K562 (cell line): ENCODE measurements around the gene EIF3I. TPM values are rescaled to one million over a fixed set of nuclear protein-coding genes. Genes with fewer than 3 reads are reported as not detected.

Experiments
- ETS2 ChIP-seq: IDR thresholded peaks from 2 replicates; pipeline ENCODE4 v1.6.1; 2016; ENCODE audit warnings: borderline replicate concordance, missing genetic modification characterization, mild to moderate bottlenecking, moderate library complexity, missing compliant biosample characterization; ENCODE audit not compliant: poor library complexity, severe bottlenecking
- STAT5B ChIP-seq: fragments of 250-450 bp; sonication (Bioruptor Pico); IDR thresholded peaks from 2 replicates; pipeline ENCODE4 v1.8.0; 2021; ENCODE audit warnings: mild to moderate bottlenecking, inconsistent platforms
- TBP ChIP-seq: optimal IDR thresholded peaks from 2 replicates; pipeline ENCODE3; 2011; ENCODE audit warnings: low read depth, low read length, improper control_type of control experiment
- YY1 ChIP-seq, 3 experiments: IDR thresholded peaks; 2 replicates each; pipeline ENCODE4 v1.6.1; 2011; ENCODE audit warnings: low read length in 2 of 3, mild to moderate bottlenecking in 2 of 3, moderate library complexity in 2 of 3, borderline replicate concordance in 1 of 3, control low read depth in 1 of 3, low read depth in 1 of 3; ENCODE audit not compliant: insufficient read depth in 3 of 3, insufficient replicate concordance in 2 of 3, control insufficient read depth in 1 of 3, insufficient read length in 1 of 3; ENCODE audit errors: extremely low read depth in 1 of 3
- ZBTB12 ChIP-seq: fragments of 250-450 bp; sonication (Bioruptor Pico); IDR thresholded peaks from 2 replicates; pipeline ENCODE4 v1.4.0; 2020
- ZNF318 ChIP-seq, 2 experiments: fragments of 450-650 bp; IDR thresholded peaks; 2 replicates each; pipeline ENCODE4 v1.6.1; 2016; ENCODE audit warnings: mild to moderate bottlenecking in 2 of 2, borderline replicate concordance in 1 of 2, low read depth in 1 of 2, moderate library complexity in 1 of 2
- ZNF592 ChIP-seq: fragments of 450-650 bp; IDR thresholded peaks from 2 replicates; pipeline ENCODE4 v1.6.1; 2017; ENCODE audit warnings: antibody characterized with exemption, mild to moderate bottlenecking
- polyA plus RNA-seq, 8 experiments: library from polyadenylated mRNA; depleted of rRNA in 4 of 8; stranded (reverse) in 5 of 8; unstranded in 3 of 8; fragments of >200 nt; fragmentation: Nextera tagmentation in 2 of 8; fragmentation: Illumina TruSeq in 1 of 8; extraction: Ambion mirVana in 2 of 8; extraction: Trizol in 1 of 8; gene quantifications; 2 replicates each; pipeline versions ENCODE4 v1.2.1 to v1.2.3, GENCODE V29; 2011 to 2014; ENCODE audit warnings: inconsistent platforms in 1 of 8, missing spikeins in 1 of 8
- total RNA-seq, 7 experiments: library from RNA; depleted of rRNA in 6 of 7; stranded (reverse); fragments of >200 nt in 6 of 7; fragmentation: Illumina TruSeq in 2 of 7; extraction: Trizol in 2 of 7; gene quantifications; 2 replicates each; pipeline versions ENCODE4 v1.2.1 to v1.2.3, GENCODE V29; 2011 to 2021; ENCODE audit warnings: low replicate concordance in 1 of 7

The EIF3I gene
- total and polyA plus RNA-seq, 9 of the 15 experiments (the other 6 are each of a cell fraction or from before 2014, with no cell fraction given): 414 to 1,526 (median 635) TPM

GRCh38 chr1:32201011-32201855, 21.0 kb upstream of the EIF3I start (continued):
- TF ChIP-seq ZBTB12 (CRISPR knock-in tag) (no peak), ETS2 (tag) (no peak), STAT5B (CRISPR knock-in tag) (no peak), TBP (peak; percentile 60), YY1 (IDR thresholded peaks at IDR 0.05; ENCODE audit: borderline replicate concordance in 1 of 3, control insufficient read depth in 1 of 3, extremely low read depth in 1 of 3, insufficient read depth in 3 of 3, insufficient read length in 1 of 3, insufficient replicate concordance in 2 of 3, low read depth in 1 of 3, low read length in 2 of 3) (peak in 1 of 3 experiments; percentile 4), ZNF592 (0 out of 2 replicates have a peak, but pooled peaks have one; percentile 27), ZNF318 (IDR thresholded peaks at IDR 0.05; ENCODE audit: borderline replicate concordance in 1 of 2, low read depth in 1 of 2) (no peak)
